Superior temporal gyrus (tissue), 1 donor: ENCODE results near the gene MYL6.

Source experiments
- DNase-seq: peaks from one replicate; pipeline ENCODE4 v3.0.0-alpha.2; 2016; ENCODE audit errors: extremely low spot score

Gene MYL6

GRCh38 chr12:56129206-56129941 is 28.8 kb upstream of the MYL6 start:
- DNase-seq: no peak

- no peak for DNase-seq
Measured at GRCh38 chr12:56129942-56130495, 28.1 kb upstream of the MYL6 start.

GRCh38 chr12:56130876-56131275 is 27.3 kb upstream of the MYL6 start:
- no peak for DNase-seq

DNA sequence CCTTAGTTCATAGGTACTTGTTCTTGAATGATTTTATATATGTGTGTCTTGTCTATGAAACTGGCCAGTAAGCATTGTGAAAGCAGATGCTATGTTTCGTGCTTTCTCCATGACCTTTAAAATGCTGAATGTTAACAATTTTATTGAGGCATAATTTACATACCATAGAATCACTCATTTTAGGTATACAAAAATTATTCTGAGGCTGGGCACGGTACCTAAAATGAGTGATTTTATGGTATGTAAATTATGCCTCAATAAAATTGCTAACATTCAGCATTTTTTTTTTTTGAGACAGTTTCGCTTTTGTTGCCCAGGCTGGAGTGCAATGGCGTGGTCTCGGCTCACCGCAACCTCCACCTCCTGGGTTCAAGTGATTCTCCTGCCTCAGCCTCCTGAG is 23.3 kb upstream of the MYL6 start:
- no peak for DNase-seq

GRCh38 chr12:56137853-56138571 is 20.1 kb upstream of the MYL6 start:
- no peak for DNase-seq

DNA sequence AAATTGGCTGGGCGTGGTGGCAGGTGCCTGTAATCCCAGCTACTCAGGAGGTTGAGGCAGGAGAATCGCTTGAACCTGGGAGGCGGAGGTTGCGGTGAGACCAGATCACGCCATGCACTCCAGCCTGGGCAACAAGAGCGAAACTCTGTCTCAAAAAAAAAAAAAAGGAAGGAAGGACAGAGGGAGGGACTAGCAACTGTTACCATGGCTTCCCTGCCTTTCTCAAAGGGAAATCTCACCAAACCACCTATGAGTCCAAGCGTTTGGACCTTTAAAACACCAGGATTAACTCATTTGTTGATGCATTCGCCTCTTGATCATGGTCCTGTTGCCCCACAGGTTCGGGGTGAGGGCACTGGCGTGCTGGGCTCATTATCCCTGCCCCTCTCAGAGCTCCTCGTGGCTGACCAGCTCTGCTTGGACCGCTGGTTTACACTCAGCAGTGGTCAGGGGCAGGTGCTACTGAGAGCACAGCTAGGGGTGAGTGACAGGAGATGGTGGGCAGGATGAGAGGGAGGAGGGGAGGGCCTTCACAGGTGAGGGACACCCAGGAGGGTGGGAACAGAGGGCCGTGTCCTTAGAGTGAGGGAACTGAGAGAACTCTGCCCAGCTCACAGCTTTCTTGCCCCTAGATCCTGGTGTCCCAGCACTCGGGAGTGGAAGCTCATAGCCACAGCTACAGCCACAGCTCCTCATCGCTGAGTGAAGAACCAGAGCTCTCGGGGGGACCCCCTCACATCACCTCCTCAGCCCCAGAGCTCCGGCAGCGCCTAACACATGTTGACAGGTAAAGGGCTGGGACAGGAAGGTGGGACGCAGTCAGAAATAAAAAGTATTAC is 16.0 kb upstream of the MYL6 start:
- DNase-seq: no peak

- no peak for DNase-seq
Measured at GRCh38 chr12:56143217-56143616, 14.9 kb upstream of the MYL6 start.

GRCh38 chr12:56143870-56144269 is 14.3 kb upstream of the MYL6 start:
- no peak for DNase-seq

DNA sequence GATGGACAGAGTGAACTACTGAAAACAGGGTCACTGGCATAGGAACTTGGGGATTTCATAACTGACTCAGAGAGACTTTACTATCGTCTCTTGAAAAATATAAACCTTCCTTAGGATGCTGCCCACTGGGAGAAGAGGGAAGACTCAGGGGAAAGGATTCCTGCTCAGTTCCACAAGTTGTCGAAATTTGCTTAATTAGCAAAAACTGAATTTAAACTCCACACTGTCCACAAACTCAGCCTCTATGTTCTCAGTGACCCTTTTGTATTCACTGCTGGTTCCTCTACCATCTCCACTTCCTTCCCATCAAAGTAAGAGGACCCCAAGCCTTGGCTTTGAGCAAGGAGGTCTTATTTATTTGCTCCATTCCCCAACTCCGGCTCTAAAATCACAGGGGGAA is 12.9 kb upstream of the MYL6 start:
- DNase-seq: no peak

GRCh38 chr12:56146492-56147460 is 11.4 kb upstream of the MYL6 start:
- no peak for DNase-seq

DNA sequence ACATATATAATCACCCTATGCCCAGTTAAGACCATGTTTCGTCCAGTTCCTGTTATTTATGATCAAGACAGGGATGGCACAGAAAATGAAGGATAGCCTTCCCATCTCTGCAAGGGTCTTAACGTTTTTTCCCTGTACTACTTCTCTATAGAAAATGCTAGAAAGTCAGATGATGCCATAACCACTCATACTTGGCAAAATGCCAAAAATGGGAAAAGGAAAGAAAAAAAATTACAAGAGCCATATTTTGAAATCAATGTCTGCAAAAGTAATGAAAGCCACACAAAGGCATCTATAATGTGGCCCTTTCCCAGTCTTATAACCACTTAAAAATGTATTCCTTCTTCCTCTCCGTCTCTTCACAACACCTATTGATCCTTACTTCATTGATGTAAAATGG is 7.6 kb upstream of the MYL6 start:
- peak; percentile 33 for DNase-seq

- no peak for DNase-seq
Measured at GRCh38 chr12:56151672-56152131, 6.5 kb upstream of the MYL6 start.

- DNase-seq: peak; percentile 93
Measured at GRCh38 chr12:56152132-56152755, 5.9 kb upstream of the MYL6 start, which contains the start of gene MYL6B. Gene MYL6B, plus strand, starts transcription at chr12:56152587. Its CDS starts 1,332 bp downstream, at chr12:56153919.

- no peak for DNase-seq
Measured at GRCh38 chr12:56152756-56153677, 5.1 kb upstream of the MYL6 start.

DNA sequence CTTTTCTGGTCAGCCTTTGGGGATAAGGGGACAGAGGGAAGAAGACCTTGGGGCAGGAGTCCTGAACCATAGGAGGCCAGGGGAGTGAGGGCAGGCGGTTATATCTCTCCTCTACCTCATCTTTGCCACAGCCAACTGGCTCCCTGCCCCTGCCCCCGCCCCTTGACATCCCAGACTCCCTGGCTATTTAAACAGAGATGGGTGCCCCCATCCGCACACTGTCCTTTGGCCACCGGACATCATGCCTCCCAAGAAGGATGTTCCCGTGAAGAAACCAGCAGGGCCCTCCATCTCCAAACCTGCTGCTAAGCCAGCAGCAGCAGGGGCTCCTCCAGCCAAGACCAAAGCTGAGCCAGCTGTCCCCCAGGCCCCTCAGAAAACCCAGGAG is 4.5 kb upstream of the MYL6 start:
- no peak for DNase-seq

DNA sequence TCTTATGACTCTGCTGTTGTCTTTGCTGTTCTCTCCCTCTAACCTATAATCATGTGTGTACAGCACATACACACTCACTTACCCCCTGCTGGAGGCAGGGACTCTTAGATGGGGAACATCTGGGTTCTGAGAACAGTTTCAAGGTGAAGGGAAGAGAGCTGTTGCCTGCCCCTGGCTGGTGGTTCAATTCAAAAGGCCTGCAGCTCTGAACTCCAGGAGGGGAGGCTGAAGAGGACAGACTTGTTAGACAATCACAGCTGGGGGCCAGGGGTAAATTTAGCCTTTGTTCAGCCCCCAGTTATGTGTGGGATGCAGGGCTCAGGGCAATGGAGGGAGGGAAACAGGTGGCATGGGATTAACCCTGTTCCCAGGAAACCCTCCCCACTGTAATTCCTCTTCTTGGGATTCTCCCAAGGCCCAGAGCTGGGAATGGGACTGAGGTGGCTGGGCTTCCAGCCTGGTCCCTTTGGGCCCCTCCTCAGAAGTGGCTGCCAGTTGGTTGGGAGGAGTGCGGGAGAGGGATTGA is 3.9 kb upstream of the MYL6 start:
- no peak for DNase-seq

GRCh38 chr12:56154818-56155217 is 3.3 kb upstream of the MYL6 start:
- DNase-seq: no peak

GRCh38 chr12:56155256-56155845 is 2.8 kb upstream of the MYL6 start:
- DNase-seq: no peak
